HUES6 (cell line): ENCODE results near the gene IFITM2.

Experiments
- H3K27ac ChIP-seq: 2 replicates; pipeline ENCODE4 v1.7.0; 2013; ENCODE audit warnings: low read depth, mild to moderate bottlenecking, low read length, inconsistent platforms
- H3K27me3 ChIP-seq: 2 replicates; pipeline ENCODE4 v1.6.1; 2013; ENCODE audit warnings: low read length; ENCODE audit not compliant: control insufficient read depth, insufficient read depth
- H3K36me3 ChIP-seq: 2 replicates; pipeline ENCODE4 v1.6.1; 2013; ENCODE audit warnings: low read length; ENCODE audit not compliant: control insufficient read depth, insufficient read depth
- H3K4me1 ChIP-seq: 2 replicates; pipeline ENCODE4 v1.6.1; 2013; ENCODE audit warnings: low read length; ENCODE audit not compliant: control insufficient read depth, insufficient read depth
- H3K4me3 ChIP-seq: 2 replicates; pipeline ENCODE4 v1.5.1; 2013; ENCODE audit warnings: low read depth, low read length
- H3K9ac ChIP-seq: one replicate; pipeline ENCODE4 v1.6.1; 2013; ENCODE audit warnings: mild to moderate bottlenecking, low read length
- H3K9me3 ChIP-seq: 2 replicates; pipeline ENCODE4 v1.6.1; 2013; ENCODE audit warnings: low read depth, low read length; ENCODE audit not compliant: control insufficient read depth, insufficient read depth

Gene IFITM2

GRCh38 chr11:272195-272930 lies 35.3 kb upstream of the IFITM2 start:
- peaks cover 11% of the 10 kb centered on the region; the same call in 1 of the 2 replicates for H3K4me1 ChIP-seq
- no peak overlapping the region for H3K4me3 ChIP-seq

GRCh38 chr11:272931-273198 lies 34.8 kb upstream of the IFITM2 start:
- Histone ChIP-seq H3K4me1 (peaks cover 6% of the 10 kb centered on the region; the same call in 1 of the 2 replicates), H3K9ac (no peak overlapping the region), H3K27me3 (peaks cover 4% of the 10 kb centered on the region), H3K4me3 (no peak overlapping the region), H3K9me3 (no peaks in the 10 kb centered on the region), H3K27ac (no peak overlapping the region), H3K36me3 (no peaks in the 10 kb centered on the region)

More at GRCh38 chr11:272195-272930, 35.3 kb upstream of the IFITM2 start:
- Histone ChIP-seq H3K27ac (no peak overlapping the region), H3K27me3 (no peaks in the 10 kb centered on the region), H3K36me3 (no peaks in the 10 kb centered on the region), H3K9me3 (no peaks in the 10 kb centered on the region), H3K9ac (no peak overlapping the region)

GRCh38 chr11:276219-276618 lies 31.4 kb upstream of the IFITM2 start:
- H3K9ac ChIP-seq = no peak overlapping the region
- no peak overlapping the region for H3K4me3 ChIP-seq
- H3K4me1 ChIP-seq = no peaks in the 10 kb centered on the region
- H3K36me3 ChIP-seq = no peaks in the 10 kb centered on the region
- no peak overlapping the region for H3K27ac ChIP-seq
- peaks cover 38% of the 10 kb centered on the region for H3K27me3 ChIP-seq
- no peaks in the 10 kb centered on the region for H3K9me3 ChIP-seq

- H3K27ac ChIP-seq = no peak within 1 kb of the TSS
- peaks cover 56% of the 10 kb centered on the region for H3K27me3 ChIP-seq
- H3K9me3 ChIP-seq = no peaks in the 10 kb centered on the region
- H3K4me3 ChIP-seq = peak within 1 kb of the TSS; percentile 46; the same call in 1 of the 2 replicates
- H3K9ac ChIP-seq = no peak within 1 kb of the TSS
- H3K36me3 ChIP-seq = no peaks in the 10 kb centered on the region
- no peaks in the 10 kb centered on the region for H3K4me1 ChIP-seq
Observed at GRCh38 chr11:278001-278951, 29.3 kb upstream of the IFITM2 start, which contains the start of gene NLRP6. Gene NLRP6, plus strand, starts transcription at chr11:278407. Its CDS starts 163 bp downstream, at chr11:278570.

GRCh38 chr11:279040-279965 lies 28.3 kb upstream of the IFITM2 start:
- H3K9me3 ChIP-seq = no peaks in the 10 kb centered on the region
- peaks cover 5% of the 10 kb centered on the region for H3K4me1 ChIP-seq
- H3K9ac ChIP-seq = no peak overlapping the region
- H3K27me3 ChIP-seq = peaks cover 56% of the 10 kb centered on the region
- H3K4me3 ChIP-seq = peak overlapping the region; percentile 46; the same call in 1 of the 2 replicates
- H3K27ac ChIP-seq = no peak overlapping the region
- H3K36me3 ChIP-seq = no peaks in the 10 kb centered on the region

- H3K27ac ChIP-seq = no peak overlapping the region
- no peaks in the 10 kb centered on the region for H3K36me3 ChIP-seq
- H3K27me3 ChIP-seq = peaks cover 56% of the 10 kb centered on the region
- peak overlapping the region; percentile 46; the same call in 1 of the 2 replicates for H3K4me3 ChIP-seq
- H3K4me1 ChIP-seq = peaks cover 7% of the 10 kb centered on the region
- no peaks in the 10 kb centered on the region for H3K9me3 ChIP-seq
- no peak overlapping the region for H3K9ac ChIP-seq
Observed at GRCh38 chr11:279966-280705, 27.5 kb upstream of the IFITM2 start.

GRCh38 chr11:280706-281485 lies 26.7 kb upstream of the IFITM2 start:
- peaks cover 7% of the 10 kb centered on the region for H3K4me1 ChIP-seq
- no peaks in the 10 kb centered on the region for H3K36me3 ChIP-seq
- H3K9ac ChIP-seq = no peak overlapping the region
- no peak overlapping the region for H3K27ac ChIP-seq
- H3K9me3 ChIP-seq = no peaks in the 10 kb centered on the region
- H3K27me3 ChIP-seq = peaks cover 56% of the 10 kb centered on the region
- H3K4me3 ChIP-seq = 0 out of 2 replicates have a peak overlapping the region, but pooled peaks have one; percentile 2

GRCh38 chr11:281486-282161 lies 26.0 kb upstream of the IFITM2 start:
- Histone ChIP-seq H3K9me3 (no peaks in the 10 kb centered on the region), H3K4me1 (peaks cover 7% of the 10 kb centered on the region), H3K4me3 (no peak overlapping the region), H3K27me3 (peaks cover 59% of the 10 kb centered on the region), H3K9ac (no peak overlapping the region), H3K36me3 (no peaks in the 10 kb centered on the region), H3K27ac (no peak overlapping the region)

- H3K4me3 ChIP-seq = no peak overlapping the region
- H3K36me3 ChIP-seq = no peaks in the 10 kb centered on the region
- H3K27ac ChIP-seq = no peak overlapping the region
- H3K9me3 ChIP-seq = no peaks in the 10 kb centered on the region
- peaks cover 63% of the 10 kb centered on the region for H3K27me3 ChIP-seq
- peaks cover 10% of the 10 kb centered on the region for H3K4me1 ChIP-seq
- no peak overlapping the region for H3K9ac ChIP-seq
Observed at GRCh38 chr11:282171-282570, 25.4 kb upstream of the IFITM2 start.
